ENCODE results near the gene SDC3. TPM values are rescaled to one million over a fixed set of nuclear protein-coding genes. Genes with fewer than 3 reads are reported as not detected.

Gene SDC3
- total RNA-seq, 2 donors from 2014 or later, result 47.1 to 59.8 TPM

GRCh38 chr1:30895382-30895943, 13.1 kb downstream of the SDC3 start:
- no peak for DNase-seq (ENCODE audit: low spot score)
- intact Hi-C loops (cut with DNase I), result no loop called here

GRCh38 chr1:30894508-30894973, 14.0 kb downstream of the SDC3 start:
- intact Hi-C loops (cut with DNase I), result no loop called here
- no peak for DNase-seq (ENCODE audit: low spot score)

GRCh38 chr1:30893776-30894507, 14.6 kb downstream of the SDC3 start:
- intact Hi-C loops (cut with DNase I), result no loop called here
- no peak for DNase-seq (ENCODE audit: low spot score)

- DNase-seq (ENCODE audit: low spot score), result no peak
- intact Hi-C loops (cut with DNase I), result no loop called here
These were observed 15.9 kb downstream of the SDC3 start for GRCh38 chr1:30892671-30893073.

GRCh38 chr1:30891227-30891552, 17.4 kb downstream of the SDC3 start:
- intact Hi-C loops (cut with DNase I), result no loop called here
- DNase-seq (ENCODE audit: low spot score), result no peak

- intact Hi-C loops (cut with DNase I), result no loop called here
- DNase-seq (ENCODE audit: low spot score), result no peak
These were observed 17.9 kb downstream of the SDC3 start for GRCh38 chr1:30890502-30891226.

GRCh38 chr1:30889511-30889910, 19.0 kb downstream of the SDC3 start:
- intact Hi-C loops (cut with DNase I), result loop anchor here in 1 of 2 donors (1.0 kb wide), 1 partner anchor 42 kb away; no protein-coding TSS in a partner anchor
- DNase-seq (ENCODE audit: low spot score), result no peak

GRCh38 chr1:30888975-30889374, 19.6 kb downstream of the SDC3 start:
- intact Hi-C loops (cut with DNase I), result loop anchor here in 1 of 2 donors (1.0 kb wide), 1 partner anchor 42 kb away; no protein-coding TSS in a partner anchor

GRCh38 chr1:30888391-30888790, 20.2 kb downstream of the SDC3 start:
- intact Hi-C loops (cut with DNase I), result no loop called here
- DNase-seq (ENCODE audit: low spot score), result peak; percentile 88

More at GRCh38 chr1:30888975-30889374, 19.6 kb downstream of the SDC3 start:
- DNase-seq (ENCODE audit: low spot score), result no peak

- no peak for DNase-seq (ENCODE audit: low spot score)
- intact Hi-C loops (cut with DNase I), result no loop called here
These were observed 20.9 kb downstream of the SDC3 start for GRCh38 chr1:30887485-30888315.

GRCh38 chr1:30886710-30887428, 21.7 kb downstream of the SDC3 start:
- DNase-seq (ENCODE audit: low spot score), result no peak
- intact Hi-C loops (cut with DNase I), result no loop called here

GRCh38 chr1:30885570-30886522, 22.7 kb downstream of the SDC3 start:
- DNase-seq (ENCODE audit: low spot score), result no peak
- intact Hi-C loops (cut with DNase I), result no loop called here

- DNase-seq (ENCODE audit: low spot score), result no peak
- intact Hi-C loops (cut with DNase I), result no loop called here
These were observed 23.8 kb downstream of the SDC3 start for GRCh38 chr1:30884723-30885122.

GRCh38 chr1:30883389-30884172, 25.0 kb downstream of the SDC3 start:
- intact Hi-C loops (cut with DNase I), result no loop called here
- DNase-seq (ENCODE audit: low spot score), result no peak

- no peak for DNase-seq (ENCODE audit: low spot score)
- intact Hi-C loops (cut with DNase I), result no loop called here
These were observed 25.7 kb downstream of the SDC3 start for GRCh38 chr1:30882678-30883388.
